ENCODE results near the gene PDCD11.

- TF ChIP-seq EZH2 (IDR thresholded peaks at IDR 0.05) (no peak), REST (IDR thresholded peaks at IDR 0.05; ENCODE audit: low read depth) (no peak), POLR2AphosphoS5 (IDR thresholded peaks at IDR 0.05; ENCODE audit: low read depth, low read length) (peak; percentile 41; the same call in 1 of the 2 replicates)
- TF ChIP-seq, protein P1, sequence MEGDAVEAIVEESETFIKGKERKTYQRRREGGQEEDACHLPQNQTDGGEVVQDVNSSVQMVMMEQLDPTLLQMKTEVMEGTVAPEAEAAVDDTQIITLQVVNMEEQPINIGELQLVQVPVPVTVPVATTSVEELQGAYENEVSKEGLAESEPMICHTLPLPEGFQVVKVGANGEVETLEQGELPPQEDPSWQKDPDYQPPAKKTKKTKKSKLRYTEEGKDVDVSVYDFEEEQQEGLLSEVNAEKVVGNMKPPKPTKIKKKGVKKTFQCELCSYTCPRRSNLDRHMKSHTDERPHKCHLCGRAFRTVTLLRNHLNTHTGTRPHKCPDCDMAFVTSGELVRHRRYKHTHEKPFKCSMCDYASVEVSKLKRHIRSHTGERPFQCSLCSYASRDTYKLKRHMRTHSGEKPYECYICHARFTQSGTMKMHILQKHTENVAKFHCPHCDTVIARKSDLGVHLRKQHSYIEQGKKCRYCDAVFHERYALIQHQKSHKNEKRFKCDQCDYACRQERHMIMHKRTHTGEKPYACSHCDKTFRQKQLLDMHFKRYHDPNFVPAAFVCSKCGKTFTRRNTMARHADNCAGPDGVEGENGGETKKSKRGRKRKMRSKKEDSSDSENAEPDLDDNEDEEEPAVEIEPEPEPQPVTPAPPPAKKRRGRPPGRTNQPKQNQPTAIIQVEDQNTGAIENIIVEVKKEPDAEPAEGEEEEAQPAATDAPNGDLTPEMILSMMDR (IDR thresholded peaks at IDR 0.05 in 2 of 3, conservative IDR thresholded peaks at IDR 0.05 in 1 of 3; ENCODE audit: borderline replicate concordance in 1 of 3, insufficient read depth in 1 of 3, low read depth in 2 of 3, low read length in 2 of 3): no peak
Measured at GRCh38 chr10:103491729-103492364, 95.4 kb downstream of the PDCD11 start.
